ENCODE results near the gene AP1B1.
A peak's percentile ranks its signal among the peaks of the same experiment; 100 is the strongest.

AP1B1 gene

DNA sequence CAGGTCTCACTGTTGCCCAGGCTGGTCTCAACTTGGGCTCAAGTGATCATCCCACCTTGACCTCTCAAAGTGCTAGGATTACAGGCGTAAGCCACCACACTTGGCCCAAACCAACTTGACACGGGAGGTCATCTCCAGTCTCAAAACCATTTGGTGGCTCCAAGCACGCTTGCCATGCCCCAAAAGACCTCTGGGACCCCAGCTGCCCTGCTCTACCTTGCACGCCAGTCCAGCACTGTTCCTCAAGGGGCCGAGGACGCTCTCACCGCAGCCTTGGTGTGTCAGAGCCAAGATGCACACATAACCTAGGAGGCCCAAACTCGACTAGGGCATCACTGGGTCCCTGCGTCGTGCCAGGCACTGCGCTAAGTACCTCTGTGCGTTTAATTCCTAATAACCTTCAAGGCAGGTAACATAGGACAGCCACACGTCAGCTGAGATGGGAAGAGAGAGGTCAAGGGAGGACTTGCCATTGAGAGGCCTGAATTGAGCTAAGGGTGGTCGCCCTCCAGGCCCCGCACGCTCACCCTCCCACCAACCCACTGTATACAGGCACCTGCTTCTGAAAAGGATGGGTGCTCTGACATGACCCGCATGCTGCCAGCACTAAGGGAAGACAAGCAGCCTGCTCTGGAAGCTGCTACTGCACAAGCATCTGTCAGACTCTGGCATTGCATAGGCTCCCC is 86.5 kb downstream of the AP1B1 start:
- H3K9me3 ChIP-seq, result no peaks in the 10 kb centered on the region
- H3K4me3 ChIP-seq (ENCODE audit: low read depth in 1 of 2, low read length in 1 of 2), result no peak overlapping the region
- peaks cover 4 to 9% of the 10 kb centered on the region in 2 experiments for H3K4me1 ChIP-seq (ENCODE audit: control insufficient read depth in 1 of 2, insufficient read depth in 1 of 2, low read depth in 1 of 2, low read length in 1 of 2)
- peaks cover 30% of the 10 kb centered on the region for H3K27me3 ChIP-seq
- peaks cover 54% of the 10 kb centered on the region for H3K36me3 ChIP-seq
- H3K27ac ChIP-seq, result no peak overlapping the region
- TF ChIP-seq, protein P1, sequence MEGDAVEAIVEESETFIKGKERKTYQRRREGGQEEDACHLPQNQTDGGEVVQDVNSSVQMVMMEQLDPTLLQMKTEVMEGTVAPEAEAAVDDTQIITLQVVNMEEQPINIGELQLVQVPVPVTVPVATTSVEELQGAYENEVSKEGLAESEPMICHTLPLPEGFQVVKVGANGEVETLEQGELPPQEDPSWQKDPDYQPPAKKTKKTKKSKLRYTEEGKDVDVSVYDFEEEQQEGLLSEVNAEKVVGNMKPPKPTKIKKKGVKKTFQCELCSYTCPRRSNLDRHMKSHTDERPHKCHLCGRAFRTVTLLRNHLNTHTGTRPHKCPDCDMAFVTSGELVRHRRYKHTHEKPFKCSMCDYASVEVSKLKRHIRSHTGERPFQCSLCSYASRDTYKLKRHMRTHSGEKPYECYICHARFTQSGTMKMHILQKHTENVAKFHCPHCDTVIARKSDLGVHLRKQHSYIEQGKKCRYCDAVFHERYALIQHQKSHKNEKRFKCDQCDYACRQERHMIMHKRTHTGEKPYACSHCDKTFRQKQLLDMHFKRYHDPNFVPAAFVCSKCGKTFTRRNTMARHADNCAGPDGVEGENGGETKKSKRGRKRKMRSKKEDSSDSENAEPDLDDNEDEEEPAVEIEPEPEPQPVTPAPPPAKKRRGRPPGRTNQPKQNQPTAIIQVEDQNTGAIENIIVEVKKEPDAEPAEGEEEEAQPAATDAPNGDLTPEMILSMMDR (IDR thresholded peaks at IDR 0.05), result no peak

DNA sequence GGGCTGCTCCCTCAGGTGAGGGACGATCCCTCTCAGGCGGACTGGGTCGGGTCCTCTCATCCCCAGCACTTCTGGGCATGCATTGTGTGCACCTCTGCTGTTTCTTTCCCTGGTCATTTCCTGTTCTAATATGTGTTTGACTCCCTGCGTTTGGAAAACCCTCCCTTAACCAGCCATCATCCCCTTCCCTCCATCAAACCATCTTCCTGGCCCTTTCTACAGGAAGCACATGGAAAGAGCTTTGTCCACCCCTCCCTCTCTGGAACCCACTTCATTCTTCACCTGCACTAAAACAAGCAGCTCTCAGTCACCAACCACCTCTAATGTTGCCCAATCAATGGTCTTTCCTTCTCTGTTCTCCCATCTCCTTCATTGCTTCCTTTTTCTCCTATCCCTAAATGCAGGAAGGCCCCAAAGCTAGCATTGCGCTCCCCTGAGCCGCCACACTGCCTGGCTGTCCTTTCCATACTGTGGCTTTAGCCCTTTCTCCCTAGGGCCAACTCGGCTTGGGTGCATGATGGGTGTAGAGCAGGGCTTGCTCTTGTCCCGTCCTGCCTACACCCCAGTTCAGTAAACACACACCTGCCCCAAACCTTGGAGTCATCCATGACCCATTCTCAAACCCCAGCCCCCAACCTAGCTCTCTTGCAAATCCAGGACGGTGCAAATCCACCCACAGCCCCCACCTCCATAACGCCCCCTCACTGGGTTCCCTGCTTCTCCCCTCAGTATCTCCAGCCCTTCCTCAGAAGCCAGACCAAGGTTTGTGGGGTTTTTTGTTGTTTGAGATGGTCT is 87.4 kb downstream of the AP1B1 start:
- Histone ChIP-seq H3K4me1 (ENCODE audit: control insufficient read depth in 1 of 2, insufficient read depth in 1 of 2, low read depth in 1 of 2, low read length in 1 of 2) (no peaks in the 10 kb centered on the region), H3K4me3 (ENCODE audit: low read depth in 1 of 2, low read length in 1 of 2) (no peak overlapping the region), H3K36me3 (peaks cover 63% of the 10 kb centered on the region), H3K9me3 (no peaks in the 10 kb centered on the region), H3K27me3 (peaks cover 22% of the 10 kb centered on the region), H3K27ac (peak overlapping the region; percentile 2)
- TF ChIP-seq, protein P1 (IDR thresholded peaks at IDR 0.05), result no peak

DNA sequence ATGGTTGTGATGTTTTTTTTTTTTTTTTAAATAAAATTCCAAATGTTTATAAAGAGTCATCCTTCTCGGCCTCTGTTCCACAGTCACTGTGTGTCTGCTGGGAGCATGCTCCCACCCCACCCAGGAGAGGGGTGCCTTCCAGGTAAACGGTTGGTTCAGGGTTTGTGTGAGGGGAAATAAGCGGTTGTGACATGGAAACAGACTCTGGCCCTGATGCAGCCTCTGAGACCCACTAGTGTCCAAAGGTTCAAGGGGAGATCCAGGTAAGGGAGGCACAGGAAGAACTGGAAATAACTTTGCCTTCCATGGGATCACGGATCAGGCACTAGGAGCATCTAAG is 87.9 kb downstream of the AP1B1 start:
- TF ChIP-seq, protein P1 (IDR thresholded peaks at IDR 0.05), result no peak
- H3K36me3 ChIP-seq, result peaks cover 69% of the 10 kb centered on the region

DNA sequence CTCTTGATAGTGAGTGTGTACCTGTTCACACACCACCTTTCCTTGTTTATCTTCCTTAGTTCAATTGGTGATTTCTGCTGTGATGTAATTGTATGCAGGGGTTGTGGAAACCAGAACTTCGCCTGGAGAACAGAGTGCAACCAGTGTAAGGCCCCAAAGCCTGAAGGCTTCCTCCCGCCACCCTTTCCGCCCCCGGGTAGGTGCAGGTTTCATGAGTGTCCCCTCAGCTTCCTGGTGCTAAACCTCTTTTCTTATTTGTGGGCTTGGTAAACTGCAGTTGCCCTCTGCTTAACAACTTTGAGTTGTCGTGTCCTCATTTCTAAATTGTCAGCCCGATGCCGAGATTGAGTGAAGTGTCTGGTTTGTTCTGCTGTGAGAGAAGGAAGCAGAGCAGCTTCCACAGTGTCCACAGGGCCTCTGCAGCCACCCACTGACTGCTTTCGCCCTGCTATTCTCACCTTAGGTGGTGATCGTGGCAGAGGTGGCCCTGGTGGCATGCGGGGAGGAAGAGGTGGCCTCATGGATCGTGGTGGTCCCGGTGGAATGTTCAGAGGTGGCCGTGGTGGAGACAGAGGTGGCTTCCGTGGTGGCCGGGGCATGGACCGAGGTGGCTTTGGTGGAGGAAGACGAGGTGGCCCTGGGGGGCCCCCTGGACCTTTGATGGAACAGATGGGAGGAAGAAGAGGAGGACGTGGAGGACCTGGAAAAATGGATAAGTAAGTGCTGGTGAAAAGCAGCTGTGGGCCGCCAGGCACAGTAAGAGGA is 89.1 kb downstream of the AP1B1 start:
- TF ChIP-seq, protein P1 (IDR thresholded peaks at IDR 0.05), result no peak
- no peaks in the 10 kb centered on the region for H3K4me1 ChIP-seq (ENCODE audit: control insufficient read depth in 1 of 2, insufficient read depth in 1 of 2, low read depth in 1 of 2, low read length in 1 of 2)
- H3K4me3 ChIP-seq (ENCODE audit: low read depth in 1 of 2, low read length in 1 of 2), result no peak overlapping the region
- peaks cover 80% of the 10 kb centered on the region for H3K36me3 ChIP-seq
- H3K27me3 ChIP-seq, result peaks cover 5% of the 10 kb centered on the region
- H3K9me3 ChIP-seq, result no peaks in the 10 kb centered on the region
- no peak overlapping the region for H3K27ac ChIP-seq

More for the DNA sequence above, 87.9 kb downstream of the AP1B1 start:
- Histone ChIP-seq H3K4me3 (ENCODE audit: low read depth in 1 of 2, low read length in 1 of 2) (no peak overlapping the region), H3K9me3 (no peaks in the 10 kb centered on the region), H3K27ac (peak overlapping the region; percentile 2), H3K27me3 (peaks cover 16% of the 10 kb centered on the region), H3K4me1 (ENCODE audit: control insufficient read depth in 1 of 2, insufficient read depth in 1 of 2, low read depth in 1 of 2, low read length in 1 of 2) (no peaks in the 10 kb centered on the region)

DNA sequence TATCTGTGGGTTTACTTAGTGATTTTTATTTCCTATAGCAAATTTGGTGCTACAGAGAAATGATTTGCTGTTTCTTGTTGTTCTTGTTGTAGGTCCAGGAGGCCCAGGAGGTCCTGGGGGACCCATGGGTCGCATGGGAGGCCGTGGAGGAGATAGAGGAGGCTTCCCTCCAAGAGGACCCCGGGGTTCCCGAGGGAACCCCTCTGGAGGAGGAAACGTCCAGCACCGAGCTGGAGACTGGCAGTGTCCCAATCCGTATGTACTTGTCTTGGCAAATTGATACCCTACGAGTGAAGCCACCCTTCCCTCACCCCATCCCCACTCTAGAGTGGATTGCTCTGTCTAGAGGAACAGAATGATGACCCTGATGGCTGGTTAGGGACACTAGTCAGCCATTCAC is 89.7 kb downstream of the AP1B1 start:
- H3K9me3 ChIP-seq, result no peaks in the 10 kb centered on the region

More for the DNA sequence above, 89.7 kb downstream of the AP1B1 start:
- no peaks in the 10 kb centered on the region for H3K4me1 ChIP-seq (ENCODE audit: control insufficient read depth in 1 of 2, insufficient read depth in 1 of 2, low read depth in 1 of 2, low read length in 1 of 2)
- H3K27ac ChIP-seq, result no peak overlapping the region
- no peaks in the 10 kb centered on the region for H3K27me3 ChIP-seq
- peaks cover 87% of the 10 kb centered on the region for H3K36me3 ChIP-seq
- TF ChIP-seq, protein P1 (IDR thresholded peaks at IDR 0.05), result no peak
- no peak overlapping the region for H3K4me3 ChIP-seq (ENCODE audit: low read depth in 1 of 2, low read length in 1 of 2)
